B cell (primary cell): ENCODE data around the gene FAIM. TPM values are rescaled to one million over a fixed set of nuclear protein-coding genes. Genes with fewer than 3 reads are reported as not detected.
A peak's percentile ranks its signal among the peaks of the same experiment; 100 is the strongest.

ENCODE experiments used
- ATAC-seq: fragments of 200-7000 bp; cut with Tn5 transposase; one replicate; pipeline ENCODE4 v1.10.0; 2021; ENCODE audit warnings: low read depth, mild to moderate bottlenecking, moderate number of reproducible peaks, moderate library complexity
- CTCF ChIA-PET: fragments of 350-600 bp; sonication (Branson Sonifier 250); formaldehyde crosslinking; loops from one replicate; lab custom pipeline; 2021; ENCODE audit warnings: antibody characterized with exemption, inconsistent platforms; lab: Charles Lee
- POLR2A ChIA-PET: fragments of 350-600 bp; sonication (Branson Sonifier 250); formaldehyde crosslinking; loops from one replicate; lab custom pipeline; 2021; ENCODE audit warnings: antibody characterized with exemption; lab: Charles Lee
- DNase-seq: peaks from one replicate; pipeline ENCODE4 v3.0.0; 2013
- H2AFZ ChIP-seq: 2 replicates; pipeline ENCODE4 v1.6.1; 2012; ENCODE audit warnings: mild to moderate bottlenecking, low read depth, low read length; ENCODE audit not compliant: insufficient read depth, poor library complexity, severe bottlenecking
- H3K27ac ChIP-seq, 2 donors: 1 replicate in 1 of 2; 2 replicates in 1 of 2; pipeline ENCODE4 v1.5.1; 2012 to 2013; ENCODE audit warnings: low read length in 2 of 2, mild to moderate bottlenecking in 2 of 2, moderate library complexity in 1 of 2
- H3K27me3 ChIP-seq, 4 experiments: fragments of 200-600 bp in 1 of 4; sonication (generic) in 1 of 4; replicated peaks in 1 of 4; 1 replicate in 2 of 4; 2 replicates in 2 of 4; pipeline versions ENCODE4 v1.6.1 to v1.7.0; 2013 to 2016; ENCODE audit warnings: low read length in 3 of 4, mild to moderate bottlenecking in 2 of 4, mixed read lengths in 1 of 4, moderate library complexity in 1 of 4; ENCODE audit not compliant: insufficient read depth in 4 of 4, control insufficient read depth in 3 of 4; ENCODE audit errors: control extremely low read depth in 1 of 4
- H3K36me3 ChIP-seq, 2 experiments: replicated peaks in 1 of 2; 1 replicate in 1 of 2; 2 replicates in 1 of 2; pipeline versions ENCODE4 v1.6.1 to v1.7.1; 2013; ENCODE audit warnings: low read length in 1 of 2; ENCODE audit not compliant: insufficient read depth in 2 of 2, control insufficient read depth in 1 of 2; ENCODE audit errors: control extremely low read depth in 1 of 2, extremely low read depth in 1 of 2
- H3K4me1 ChIP-seq, 2 donors: fragments of 200-600 bp in 1 of 2; sonication (generic) in 1 of 2; 1 replicate in 1 of 2; 2 replicates in 1 of 2; pipeline versions ENCODE4 v1.5.1 to v1.6.1; 2013 to 2017; ENCODE audit warnings: low read length in 2 of 2; ENCODE audit not compliant: control insufficient read depth in 2 of 2, insufficient read depth in 2 of 2
- H3K4me2 ChIP-seq: replicated peaks from 2 replicates; pipeline ENCODE3; 2012; ENCODE audit warnings: mild to moderate bottlenecking, low read depth, low read length; ENCODE audit not compliant: poor library complexity, severe bottlenecking
- H3K4me3 ChIP-seq, 5 experiments: fragments of 200-600 bp in 1 of 5; sonication (generic) in 1 of 5; 1 replicate in 3 of 5; 2 replicates in 2 of 5; pipeline versions ENCODE4 v1.5.1 to v1.7.0; 2011 to 2016; ENCODE audit warnings: low read length in 4 of 5, mild to moderate bottlenecking in 4 of 5, low read depth in 2 of 5, control low read depth in 1 of 5, moderate library complexity in 1 of 5; ENCODE audit not compliant: insufficient read depth in 1 of 5; ENCODE audit errors: control extremely low read depth in 1 of 5, extremely low read depth in 1 of 5
- H3K79me2 ChIP-seq: fragments of 200-600 bp; sonication (generic); one replicate; pipeline ENCODE4 v1.6.0; 2016; ENCODE audit warnings: low read length; ENCODE audit not compliant: control insufficient read depth, insufficient read depth
- H3K9ac ChIP-seq: fragments of 200-600 bp; sonication (generic); 2 replicates; pipeline ENCODE4 v1.6.1; 2017; ENCODE audit warnings: mild to moderate bottlenecking, low read length, moderate library complexity
- H3K9me3 ChIP-seq, 3 donors: one replicate each; pipeline versions ENCODE4 v1.6.1 to v1.7.1; 2013; ENCODE audit warnings: low read length in 2 of 3; ENCODE audit not compliant: control insufficient read depth in 2 of 3, insufficient read depth in 1 of 3; ENCODE audit errors: control extremely low read depth in 1 of 3
- H4K20me1 ChIP-seq: 2 replicates; pipeline ENCODE4 v1.6.0; 2012; ENCODE audit warnings: mild to moderate bottlenecking, low read length; ENCODE audit not compliant: insufficient read depth, control insufficient read depth, poor library complexity, severe bottlenecking
- H3K27ac Mint-ChIP-seq: one replicate; pipeline ENCODE4 v1.8.0; 2021; ENCODE audit warnings: mixed read lengths
- H3K27me3 Mint-ChIP-seq: one replicate; pipeline ENCODE4 v1.8.0; 2021; ENCODE audit warnings: mixed read lengths
- H3K4me1 Mint-ChIP-seq: one replicate; pipeline ENCODE4 v1.8.0; 2021; ENCODE audit warnings: mixed read lengths
- H3K4me3 Mint-ChIP-seq: one replicate; pipeline ENCODE4 v1.8.0; 2021; ENCODE audit warnings: mixed read lengths
- H3K9me3 Mint-ChIP-seq: one replicate; pipeline ENCODE4 v1.8.0; 2022; ENCODE audit warnings: mixed read lengths; ENCODE audit not compliant: insufficient read depth
- CTCF ChIP-seq: fragments of 200-600 bp; IDR thresholded peaks from one replicate; pipeline ENCODE4 v1.8.0; 2022; ENCODE audit warnings: antibody characterized with exemption, mild to moderate bottlenecking
- EZH2 ChIP-seq: IDR thresholded peaks from 2 replicates; pipeline ENCODE4 v1.6.1; 2012; ENCODE audit warnings: borderline replicate concordance, low read depth, mild to moderate bottlenecking, moderate library complexity, low read length; ENCODE audit not compliant: insufficient read depth, poor library complexity, severe bottlenecking
- WGBS: methylation state at CpG from one replicate; pipeline ENCODE4 v1.1.5; 2013; ENCODE audit warnings: missing lambda C conversion rate; ENCODE audit not compliant: insufficient coverage; 5-methylcytosine and 5-hydroxymethylcytosine counted together
- intact Hi-C: fragments of 100-400 bp; cut with micrococcal nuclease; formaldehyde crosslinking; loops from one replicate; pipeline ENCODE4 v1.10.0; 2022
- polyA plus RNA-seq: library from polyadenylated mRNA; depleted of rRNA; stranded (reverse); fragments of >200 nt; gene quantifications from 2 replicates; pipeline ENCODE4 v1.2.3, GENCODE V29; 2012
- total RNA-seq, 2 donors: library from RNA; stranded (reverse); fragments of 120-200 nt in 1 of 2; gene quantifications; 1 replicate in 1 of 2; 2 replicates in 1 of 2; pipeline versions ENCODE4 v1.2.3 to v1.2.4, GENCODE V29; 2013 to 2022

Gene FAIM
- total and polyA plus RNA-seq, 2 donors (not counting 1 experiment from before 2014, with no cell fraction given) = 2.3 to 16.3 TPM

GRCh38 chr3:138578961-138579574 is 29.5 kb upstream of the FAIM start:
- Histone ChIP-seq H3K4me3 (no peak overlapping the region), H3K4me1 (peaks cover 16 to 22% of the 10 kb centered on the region in 2 donors), H3K9ac (no peak overlapping the region), H3K27me3 (peaks cover 0 to 5% (median 0%) of the 10 kb centered on the region in 4 experiments), H4K20me1 (no peaks in the 10 kb centered on the region), H3K79me2 (no peaks in the 10 kb centered on the region), H3K9me3 (peaks cover 0 to 6% (median 1%) of the 10 kb centered on the region in 3 donors), H3K27ac (no peak overlapping the region), H2AFZ (peak overlapping the region; percentile 0), H3K36me3 (no peaks in the 10 kb centered on the region), H3K4me2 (peak overlapping the region; percentile 29)
- H3K4me1 Mint-ChIP-seq = peaks cover 21% of the 10 kb centered on the region
- TF ChIP-seq CTCF (no peak), EZH2 (no peak)
- ChIA-PET POLR2A (no interaction called here), CTCF (interaction anchor here (1.5 to 3.9 kb wide), 4 partner anchors 15 to 336 kb away, joined by 3 to 20 read pairs (median 18); partner anchors contain the start of gene CEP70)
- peaks cover 2% of the 10 kb centered on the region for H3K9me3 Mint-ChIP-seq
- intact Hi-C loops = loop anchor here (1.0 kb wide), 1 partner anchor 15 kb away; the partner anchor contains the start of gene CEP70
- ATAC-seq = peak; percentile 21
- peak; percentile 33 for DNase-seq
- H3K27ac Mint-ChIP-seq = no peak overlapping the region
- H3K27me3 Mint-ChIP-seq = peaks cover 6% of the 10 kb centered on the region
- H3K4me3 Mint-ChIP-seq = no peak overlapping the region
- 67% methylated on average over 1 of the region's 6 CpGs for WGBS

GRCh38 chr3:138587374-138587773 is 21.2 kb upstream of the FAIM start:
- no peak for DNase-seq
- H3K4me2 ChIP-seq = no peak overlapping the region
- ChIA-PET POLR2A (no interaction called here), CTCF (interaction anchor here (0.6 to 13.4 kb wide), 2 partner anchors 12 to 330 kb away, joined by 4 to 461 read pairs; no protein-coding TSS in a partner anchor)
- no peak for ATAC-seq
- H3K9me3 ChIP-seq = no peaks in the 10 kb centered on the region
- no peak overlapping the region for H2AFZ ChIP-seq
- TF ChIP-seq CTCF = no peak
- TF ChIP-seq EZH2 = no peak
- Mint-ChIP-seq H3K9me3 (no peaks in the 10 kb centered on the region), H3K4me1 (no peaks in the 10 kb centered on the region), H3K27ac (no peak overlapping the region), H3K27me3 (no peaks in the 10 kb centered on the region), H3K4me3 (no peak overlapping the region)
- no CpG with 5 or more reads among the region's 1 CpG for WGBS
- no peaks in the 10 kb centered on the region for H3K36me3 ChIP-seq
- no peaks in the 10 kb centered on the region for H3K4me1 ChIP-seq
- H3K4me3 ChIP-seq = no peak overlapping the region
- H3K27me3 ChIP-seq = no peaks in the 10 kb centered on the region
- no peak overlapping the region for H3K27ac ChIP-seq
- H3K9ac ChIP-seq = no peak overlapping the region
- H3K79me2 ChIP-seq = no peaks in the 10 kb centered on the region
- intact Hi-C loops = no loop called here
- no peaks in the 10 kb centered on the region for H4K20me1 ChIP-seq
